Measurements from ENCODE around the gene COL25A1. TPM values are rescaled to one million over a fixed set of nuclear protein-coding genes. Genes with fewer than 3 reads are reported as not detected.

COL25A1 gene
- 1 to 10 TPM in 1 of 4 donors, not detected in 3; 2.5 TPM for total RNA-seq

DNA sequence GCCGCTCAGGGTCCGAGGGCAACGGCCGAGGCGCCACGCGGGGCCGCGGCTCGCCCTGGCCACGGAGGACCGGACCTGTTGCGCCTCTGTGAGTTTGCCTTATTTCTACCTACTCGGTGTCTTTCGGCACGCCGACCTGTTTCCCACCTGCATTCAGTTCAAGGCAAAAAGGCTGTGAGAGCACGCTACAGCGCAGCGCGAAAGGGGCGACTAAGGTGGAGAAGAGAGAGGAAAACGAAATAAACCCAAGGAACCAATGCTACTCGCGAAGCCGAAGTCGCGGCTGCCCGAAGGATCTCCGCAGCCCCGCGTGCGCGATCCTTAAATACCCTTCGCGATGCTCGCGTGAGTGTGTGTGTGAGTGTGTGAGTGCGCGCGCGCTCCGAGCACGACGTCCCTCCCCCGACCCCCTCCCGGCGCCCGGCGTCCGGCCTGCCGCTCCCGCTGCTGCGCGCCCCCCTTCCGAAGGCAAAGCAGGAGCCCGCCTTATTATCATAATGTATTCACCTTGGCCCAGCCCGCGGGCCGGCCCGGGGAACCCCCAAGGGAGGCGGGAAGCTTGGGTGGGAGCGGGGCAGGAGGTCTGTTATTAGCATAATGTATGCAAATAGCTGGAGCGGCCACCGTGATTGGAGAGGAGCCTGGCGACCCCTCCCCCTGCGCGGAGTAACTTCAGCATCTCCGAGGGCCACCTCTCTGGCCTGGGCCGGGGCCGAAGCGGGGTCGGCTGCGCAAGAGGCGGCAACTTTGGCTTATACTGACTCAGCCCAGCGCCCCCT is at the start of gene COL25A1:
Gene COL25A1 (minus strand): TSS at position 298 of the 779 bp plus-strand sequence.
- DNase-seq = peak in 2 of 3 donors; percentile 47 to 48
- Histone ChIP-seq H3K27ac (no peak within 1 kb of the TSS), H3K9me3 (peaks cover 0 to 4% (median 0%) of the 10 kb centered on the region in 4 donors), H3K27me3 (peaks cover 0 to 21% of the 10 kb centered on the region in 2 donors), H3K36me3 (no peaks in the 10 kb centered on the region), H3K4me3 (peak within 1 kb of the TSS; percentile 21 to 51 (median 44)), H3K4me1 (peaks cover 0 to 15% (median 0%) of the 10 kb centered on the region in 4 donors)
- TF ChIP-seq, protein P1, sequence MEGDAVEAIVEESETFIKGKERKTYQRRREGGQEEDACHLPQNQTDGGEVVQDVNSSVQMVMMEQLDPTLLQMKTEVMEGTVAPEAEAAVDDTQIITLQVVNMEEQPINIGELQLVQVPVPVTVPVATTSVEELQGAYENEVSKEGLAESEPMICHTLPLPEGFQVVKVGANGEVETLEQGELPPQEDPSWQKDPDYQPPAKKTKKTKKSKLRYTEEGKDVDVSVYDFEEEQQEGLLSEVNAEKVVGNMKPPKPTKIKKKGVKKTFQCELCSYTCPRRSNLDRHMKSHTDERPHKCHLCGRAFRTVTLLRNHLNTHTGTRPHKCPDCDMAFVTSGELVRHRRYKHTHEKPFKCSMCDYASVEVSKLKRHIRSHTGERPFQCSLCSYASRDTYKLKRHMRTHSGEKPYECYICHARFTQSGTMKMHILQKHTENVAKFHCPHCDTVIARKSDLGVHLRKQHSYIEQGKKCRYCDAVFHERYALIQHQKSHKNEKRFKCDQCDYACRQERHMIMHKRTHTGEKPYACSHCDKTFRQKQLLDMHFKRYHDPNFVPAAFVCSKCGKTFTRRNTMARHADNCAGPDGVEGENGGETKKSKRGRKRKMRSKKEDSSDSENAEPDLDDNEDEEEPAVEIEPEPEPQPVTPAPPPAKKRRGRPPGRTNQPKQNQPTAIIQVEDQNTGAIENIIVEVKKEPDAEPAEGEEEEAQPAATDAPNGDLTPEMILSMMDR (IDR thresholded peaks at IDR 0.05) = no peak
- TF ChIP-seq POLR2A (IDR thresholded peaks at IDR 0.05) = no peak

GRCh38 chr4:109350121-109350520 is 47.7 kb upstream of the COL25A1 start:
- H3K4me1 ChIP-seq = no peaks in the 10 kb centered on the region
- H3K27me3 ChIP-seq = no peaks in the 10 kb centered on the region
- TF ChIP-seq, protein P1 (IDR thresholded peaks at IDR 0.05) = no peak
- no peak for TF ChIP-seq POLR2A (IDR thresholded peaks at IDR 0.05)
- no peaks in the 10 kb centered on the region for H3K9me3 ChIP-seq
- H3K27ac ChIP-seq = no peak overlapping the region
- no peaks in the 10 kb centered on the region for H3K36me3 ChIP-seq
- H3K4me3 ChIP-seq = no peak overlapping the region
- no peak for DNase-seq

GRCh38 chr4:109334129-109335105 is 32.0 kb upstream of the COL25A1 start:
- no peaks in the 10 kb centered on the region for H3K4me1 ChIP-seq
- DNase-seq = no peak
- TF ChIP-seq, protein P1 (IDR thresholded peaks at IDR 0.05) = no peak
- TF ChIP-seq POLR2A (IDR thresholded peaks at IDR 0.05) = no peak
- no peak overlapping the region for H3K4me3 ChIP-seq
- no peak overlapping the region for H3K27ac ChIP-seq
- H3K27me3 ChIP-seq = no peaks in the 10 kb centered on the region
- H3K36me3 ChIP-seq = no peaks in the 10 kb centered on the region
- H3K9me3 ChIP-seq = no peaks in the 10 kb centered on the region

DNA sequence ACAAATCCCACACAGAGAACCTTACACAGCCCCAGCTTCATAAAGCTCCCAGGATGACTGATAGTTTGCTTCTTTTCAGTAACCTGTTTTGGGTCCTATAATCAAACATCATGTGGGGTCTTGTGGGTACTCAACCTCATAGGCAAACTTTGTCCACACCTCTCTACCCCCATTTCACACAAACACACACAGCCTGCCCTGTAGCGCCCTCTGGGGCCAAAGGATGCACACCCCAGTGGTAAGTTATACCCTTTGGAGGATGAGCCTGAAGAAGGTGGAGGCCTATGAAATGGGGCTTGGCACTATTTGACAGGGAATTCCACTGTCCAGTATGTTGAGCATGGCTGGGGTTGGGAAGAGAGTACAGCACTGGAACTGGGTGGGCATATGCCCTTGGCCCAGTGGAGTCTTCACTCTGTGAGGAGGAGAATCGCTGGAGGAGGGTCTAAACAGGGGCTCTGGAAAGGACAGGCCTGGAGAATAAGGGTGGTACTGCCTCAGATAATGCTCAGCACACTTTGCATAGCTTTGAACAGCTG is 30.5 kb upstream of the COL25A1 start:
- TF ChIP-seq, protein P1 (IDR thresholded peaks at IDR 0.05) = no peak
- H3K36me3 ChIP-seq = no peaks in the 10 kb centered on the region
- H3K27me3 ChIP-seq = no peaks in the 10 kb centered on the region
- H3K9me3 ChIP-seq = no peaks in the 10 kb centered on the region
- no peaks in the 10 kb centered on the region for H3K4me1 ChIP-seq
- H3K4me3 ChIP-seq = no peak overlapping the region
- no peak overlapping the region for H3K27ac ChIP-seq
- no peak for DNase-seq

DNA sequence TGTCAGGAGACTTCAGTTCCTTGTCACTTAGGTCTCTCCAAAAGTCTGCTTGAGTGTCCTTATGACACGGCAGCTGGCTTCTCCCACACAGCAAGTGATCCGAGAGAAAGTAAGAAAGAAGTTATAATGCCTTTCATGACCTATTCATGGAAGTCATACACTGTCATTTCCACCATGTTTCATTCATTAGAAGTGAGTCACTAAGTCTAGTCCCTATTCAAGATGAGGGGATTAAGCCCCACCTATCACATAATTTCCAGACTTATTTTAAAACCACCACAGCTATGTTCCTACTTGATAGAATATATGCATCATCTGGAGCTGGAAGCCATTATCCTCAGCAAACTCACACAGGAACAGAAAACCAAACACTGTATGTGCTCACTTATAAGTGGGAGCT is 25.2 kb upstream of the COL25A1 start:
- H3K27ac ChIP-seq = no peak overlapping the region
- H3K4me3 ChIP-seq = no peak overlapping the region
- TF ChIP-seq, protein P1 (IDR thresholded peaks at IDR 0.05) = no peak
- no peak for TF ChIP-seq POLR2A (IDR thresholded peaks at IDR 0.05)
- no peak for DNase-seq
- H3K27me3 ChIP-seq = no peaks in the 10 kb centered on the region
- no peaks in the 10 kb centered on the region for H3K9me3 ChIP-seq
- no peaks in the 10 kb centered on the region for H3K36me3 ChIP-seq
- H3K4me1 ChIP-seq = no peaks in the 10 kb centered on the region
